Activated gamma-delta T cell (primary cell): Measurements from ENCODE around the gene KDR.
A peak's percentile ranks its signal among the peaks of the same experiment; 100 is the strongest.

Experiments used
- DNase-seq: peaks from one replicate; lab custom pipeline; 2025; lab: John Stamatoyannopoulos, UW
- total RNA-seq, 2 donors: gene quantifications; one replicate each; lab custom pipeline; 2026; lab: John Stamatoyannopoulos, UW

The KDR gene
- 0 to 0.04 reads per million in 2 donors for total RNA-seq

- no peak for DNase-seq
Measured at GRCh38 chr4:55125087-55125721, at the start of gene KDR. TSS of gene KDR (minus strand) at chr4:55125595. CDS start at chr4:55125293, 302 bp downstream.

GRCh38 chr4:55173580-55173979 lies 48.2 kb upstream of the KDR start:
- no peak for DNase-seq

DNA sequence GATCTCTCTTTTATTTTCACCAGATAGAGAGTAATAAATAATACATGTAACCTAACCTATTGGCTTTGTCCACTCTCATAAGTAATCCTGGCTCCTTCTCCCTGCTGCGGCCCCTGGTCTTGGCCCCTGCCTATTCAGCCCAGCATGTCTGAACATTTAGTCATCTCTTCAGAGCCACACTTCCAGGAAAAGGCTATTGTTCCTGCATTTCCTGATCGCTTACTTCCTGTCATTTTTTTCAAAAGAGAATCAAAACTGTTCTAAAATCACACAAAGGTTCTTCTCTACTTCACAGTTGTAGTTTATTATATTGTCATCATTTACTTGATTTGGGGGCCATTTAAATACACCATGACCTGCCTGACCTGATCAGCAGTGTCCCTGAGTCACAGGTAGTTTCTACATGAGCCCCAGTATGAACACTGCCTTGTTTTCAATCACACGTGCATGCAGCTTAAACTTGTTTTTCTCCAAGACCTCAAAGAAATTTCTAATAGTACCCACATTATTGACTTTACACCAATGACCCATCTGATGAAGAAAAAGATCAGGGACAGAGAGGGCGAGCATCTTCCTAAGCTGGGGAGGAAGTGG lies 47.4 kb upstream of the KDR start:
- DNase-seq = no peak

DNA sequence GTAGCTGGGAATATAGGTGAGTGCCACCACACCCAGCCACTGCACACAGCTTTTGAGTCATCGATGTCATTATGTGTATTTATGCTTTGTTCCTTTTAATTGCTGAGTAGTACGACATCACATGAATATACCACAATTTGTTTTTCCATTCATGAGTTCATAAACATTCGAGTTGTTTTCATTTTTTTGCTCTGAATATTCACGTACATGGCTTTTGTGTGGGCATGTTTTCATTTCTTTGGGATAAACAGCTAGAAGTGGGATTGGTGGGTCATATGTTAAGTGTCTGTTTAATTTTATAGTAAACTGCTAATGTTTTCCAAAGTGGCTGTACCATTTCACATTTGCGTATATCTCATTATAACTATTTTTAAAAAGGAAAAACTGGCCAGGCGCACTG lies 45.1 kb upstream of the KDR start:
- no peak for DNase-seq

GRCh38 chr4:55169352-55169961 lies 44.1 kb upstream of the KDR start:
- DNase-seq = no peak

GRCh38 chr4:55162396-55162795 lies 37.0 kb upstream of the KDR start:
- no peak for DNase-seq

DNA sequence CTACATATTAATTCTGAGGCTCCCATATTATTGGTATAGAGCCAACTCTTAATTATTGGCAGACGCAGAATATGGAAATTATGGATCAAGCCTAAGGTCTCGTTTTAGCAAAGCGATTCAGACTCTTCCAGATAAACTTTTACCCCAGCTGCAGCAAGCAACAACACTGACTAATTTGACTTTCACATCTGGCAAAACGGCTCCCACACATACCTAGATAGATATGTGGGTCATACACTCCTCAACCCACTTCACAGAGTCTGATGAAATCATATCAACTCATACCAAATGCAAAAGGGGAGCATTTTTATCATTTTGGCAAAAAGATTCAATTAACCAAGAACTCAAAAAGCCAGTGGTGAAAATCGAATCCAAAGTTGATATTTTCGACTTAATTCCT lies 36.3 kb upstream of the KDR start:
- DNase-seq = no peak

GRCh38 chr4:55159851-55160250 lies 34.5 kb upstream of the KDR start:
- no peak for DNase-seq

DNA sequence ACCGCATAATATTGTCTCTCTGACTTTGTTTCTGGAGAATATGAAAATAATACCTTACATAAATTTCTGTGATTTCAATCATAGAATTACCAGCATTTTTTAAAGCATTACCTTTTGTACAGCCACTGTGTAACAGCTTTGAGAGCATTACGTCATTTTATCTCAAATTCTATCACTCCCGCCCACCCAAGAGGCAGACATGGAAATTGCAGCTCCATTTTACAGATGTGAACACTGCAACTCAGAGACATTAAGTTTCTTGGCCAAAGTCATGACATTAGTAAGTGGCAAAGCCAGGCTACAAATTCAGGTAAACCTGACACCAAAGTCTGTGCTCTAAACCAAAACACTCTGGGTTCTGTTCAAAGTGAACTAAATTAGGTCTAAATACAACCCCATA lies 33.6 kb upstream of the KDR start:
- no peak for DNase-seq

GRCh38 chr4:55157559-55158277 lies 32.3 kb upstream of the KDR start:
- DNase-seq = peak; percentile 3

DNA sequence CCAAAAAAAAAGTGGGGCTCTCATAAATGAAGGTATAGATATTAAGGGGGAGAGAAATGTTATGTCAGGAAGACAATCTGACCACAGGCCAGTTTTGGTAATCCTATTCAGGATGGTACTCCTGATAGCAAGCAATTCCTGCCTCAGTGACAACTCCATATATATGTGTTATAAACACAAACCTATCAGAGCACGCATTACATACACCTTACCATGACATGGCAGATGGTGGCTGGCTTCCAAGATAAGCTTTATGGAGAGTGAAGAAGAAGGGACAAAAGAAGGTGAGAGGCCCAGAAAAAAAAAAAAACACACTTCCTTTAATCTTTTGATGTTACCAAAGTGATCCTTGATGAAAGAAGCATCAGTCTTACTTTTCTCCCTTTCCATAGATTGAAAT lies 29.5 kb upstream of the KDR start:
- DNase-seq = no peak

GRCh38 chr4:55154290-55154880 lies 29.0 kb upstream of the KDR start:
- no peak for DNase-seq

DNA sequence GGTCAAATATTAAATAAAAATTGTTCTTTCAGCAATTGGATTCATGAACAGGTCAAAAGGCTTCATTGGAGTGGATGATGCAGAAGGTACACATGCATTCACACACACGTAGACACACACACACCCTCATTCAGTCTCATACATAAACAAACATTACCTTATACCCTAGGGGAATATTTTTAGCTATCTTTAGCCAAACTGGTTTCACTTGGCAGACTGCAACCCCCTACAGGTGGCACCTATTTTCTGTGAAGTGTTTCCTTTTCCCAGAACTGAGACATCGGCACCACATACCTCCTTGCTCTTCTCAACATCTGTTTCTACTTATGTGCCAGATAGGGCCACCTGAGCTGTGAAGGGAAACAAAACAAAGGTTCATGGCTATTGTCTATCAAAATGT lies 18.5 kb upstream of the KDR start:
- no peak for DNase-seq

- DNase-seq = no peak
Measured at GRCh38 chr4:55138367-55138766, 13.0 kb upstream of the KDR start.

DNA sequence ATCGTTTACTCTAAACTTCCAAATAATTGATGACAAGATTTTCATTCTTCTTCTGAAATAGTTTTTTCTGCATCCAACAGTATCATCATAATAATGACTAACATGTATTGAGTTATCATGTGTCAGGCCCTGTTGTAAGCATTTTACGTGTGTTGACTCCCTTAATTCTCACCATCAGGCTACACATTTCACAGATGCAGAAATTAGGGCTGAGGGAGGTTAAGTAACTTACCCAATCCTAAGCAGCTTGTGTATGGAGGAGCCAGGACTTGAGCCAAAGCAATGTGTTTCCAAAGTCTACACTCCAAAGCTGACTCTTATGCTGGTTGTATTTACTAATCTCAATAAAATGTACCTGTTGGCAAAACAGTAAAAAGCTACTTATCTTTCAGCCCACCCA lies 11.2 kb upstream of the KDR start:
- no peak for DNase-seq

- DNase-seq = no peak
Measured at GRCh38 chr4:55133951-55134350, 8.6 kb upstream of the KDR start.

DNA sequence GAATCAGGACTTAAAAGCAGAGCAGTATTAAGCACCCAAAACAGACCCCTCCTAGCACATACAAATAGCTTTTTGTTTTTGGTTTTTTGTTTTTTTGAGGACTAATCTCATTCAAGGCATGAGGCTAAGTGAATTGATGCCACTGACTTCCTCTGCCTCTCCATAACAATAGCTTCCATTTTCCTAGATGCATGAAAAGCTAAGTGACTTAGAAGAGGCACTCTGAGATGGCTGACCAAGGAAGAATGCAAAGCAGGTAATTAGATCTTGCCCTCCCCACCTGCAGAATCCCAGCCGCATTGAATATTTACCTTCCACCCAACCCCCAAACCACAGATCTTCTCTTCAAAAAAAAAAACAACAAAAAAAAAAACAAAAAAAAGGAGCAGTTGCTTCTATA lies 7.4 kb upstream of the KDR start:
- no peak for DNase-seq

DNA sequence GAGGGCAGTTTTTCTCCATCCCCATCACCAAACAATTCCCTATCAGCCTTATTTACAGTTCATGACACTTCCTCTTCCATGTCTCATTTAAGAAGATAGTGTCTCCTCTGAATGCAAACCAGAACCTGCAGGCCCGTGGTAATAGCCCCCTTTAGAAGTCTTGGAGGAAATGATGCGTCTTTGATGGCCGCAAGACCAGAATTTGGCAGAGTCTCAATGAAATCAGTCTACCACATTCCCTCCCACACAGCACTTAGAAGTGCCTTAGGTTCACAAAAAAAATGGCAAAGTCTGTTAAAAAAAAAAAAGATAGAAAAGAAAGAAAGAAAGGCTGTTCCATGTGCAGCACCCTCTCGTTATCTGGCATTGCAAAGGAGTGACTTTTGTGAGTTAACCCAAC lies 2.1 kb upstream of the KDR start:
- DNase-seq = no peak

- DNase-seq = no peak
Measured at GRCh38 chr4:55127053-55127452, 1.7 kb upstream of the KDR start.

DNA sequence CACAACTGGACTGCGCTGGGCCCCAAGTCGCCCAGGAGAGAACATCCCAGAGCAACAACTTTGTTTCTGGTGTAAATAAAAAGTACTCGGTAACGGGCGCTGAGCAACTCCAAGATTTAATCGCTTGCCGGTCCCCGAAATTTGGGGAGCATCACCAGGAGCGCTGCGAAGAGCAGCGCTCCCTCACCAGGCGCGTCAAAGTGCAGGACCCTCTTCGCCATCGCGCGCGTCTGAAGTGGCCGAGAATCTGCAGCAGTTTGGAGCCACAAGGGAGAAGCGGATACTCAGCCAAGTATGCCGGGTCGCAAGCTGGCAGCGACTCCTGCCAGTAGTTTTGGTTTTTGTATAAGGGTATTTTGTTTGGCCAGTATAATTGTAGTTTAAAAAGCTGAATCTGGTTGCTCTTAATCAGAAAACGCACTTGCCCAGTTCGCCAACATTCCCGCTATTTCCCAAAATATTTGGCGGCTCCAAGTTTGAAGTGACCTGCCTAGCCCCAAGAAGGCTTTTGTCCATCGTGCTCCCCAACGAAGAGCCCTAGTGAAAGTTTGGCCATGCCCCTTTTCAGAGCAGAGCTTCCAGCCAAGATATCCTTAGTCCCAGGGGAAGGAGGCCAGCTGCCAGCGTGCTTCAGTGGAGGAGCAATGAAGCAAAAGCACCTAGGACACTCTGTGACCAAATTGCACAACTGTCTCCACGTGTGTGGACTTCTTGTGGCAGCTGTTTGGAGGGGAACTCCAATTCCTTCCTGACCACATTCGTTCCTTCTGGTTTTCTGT lies 557 bp upstream of the KDR start:
- no peak for DNase-seq

GRCh38 chr4:55124322-55125076 lies 896 bp downstream of the KDR start:
- DNase-seq = no peak
